GM13976 (cell line): Measurements from ENCODE around the gene HLA-DMA.
A peak's percentile ranks its signal among the peaks of the same experiment; 100 is the strongest.

Experiments
- DNase-seq: peaks from one replicate; pipeline ENCODE4 v3.0.0; 2012; ENCODE audit warnings: low spot score
- in situ Hi-C: fragments of 300-500 bp; cut with MboI; formaldehyde crosslinking; loops from one replicate; pipeline ENCODE4 v1.12.0; 2022; ENCODE audit warnings: low sequenced_read_pairs, mixed read lengths, inconsistent platforms; ENCODE audit not compliant: unreplicated experiment
- TF ChIP-seq, protein P1 (sequence below): IDR thresholded peaks from 2 replicates; pipeline ENCODE4 v1.5.1; 2012; ENCODE audit warnings: borderline replicate concordance, mild to moderate bottlenecking; ENCODE audit not compliant: insufficient read depth; ENCODE audit errors: extremely low read depth, missing control alignments, control extremely low read depth

Gene HLA-DMA

DNA sequence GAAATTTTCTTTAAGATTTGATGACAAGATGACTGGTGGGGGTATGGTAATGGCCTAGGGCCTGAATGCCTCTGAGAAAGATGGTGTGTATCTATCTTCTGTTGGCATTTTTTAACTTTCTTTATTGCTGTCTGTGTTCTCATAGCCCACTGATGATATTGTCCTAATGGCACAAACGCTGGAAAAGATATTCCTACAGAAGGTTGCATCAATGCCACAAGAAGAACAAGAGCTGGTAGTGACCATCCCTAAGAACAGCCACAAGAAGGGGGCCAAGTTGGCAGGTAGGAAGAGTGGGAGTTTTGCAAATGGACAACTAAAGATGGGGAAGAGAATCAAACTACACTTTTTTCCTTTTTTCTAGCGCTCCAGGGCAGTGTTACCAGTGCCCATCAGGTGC is 23.0 kb upstream of the HLA-DMA start:
- in situ Hi-C loops: no loop called here
- DNase-seq: no peak
- TF ChIP-seq, protein P1, sequence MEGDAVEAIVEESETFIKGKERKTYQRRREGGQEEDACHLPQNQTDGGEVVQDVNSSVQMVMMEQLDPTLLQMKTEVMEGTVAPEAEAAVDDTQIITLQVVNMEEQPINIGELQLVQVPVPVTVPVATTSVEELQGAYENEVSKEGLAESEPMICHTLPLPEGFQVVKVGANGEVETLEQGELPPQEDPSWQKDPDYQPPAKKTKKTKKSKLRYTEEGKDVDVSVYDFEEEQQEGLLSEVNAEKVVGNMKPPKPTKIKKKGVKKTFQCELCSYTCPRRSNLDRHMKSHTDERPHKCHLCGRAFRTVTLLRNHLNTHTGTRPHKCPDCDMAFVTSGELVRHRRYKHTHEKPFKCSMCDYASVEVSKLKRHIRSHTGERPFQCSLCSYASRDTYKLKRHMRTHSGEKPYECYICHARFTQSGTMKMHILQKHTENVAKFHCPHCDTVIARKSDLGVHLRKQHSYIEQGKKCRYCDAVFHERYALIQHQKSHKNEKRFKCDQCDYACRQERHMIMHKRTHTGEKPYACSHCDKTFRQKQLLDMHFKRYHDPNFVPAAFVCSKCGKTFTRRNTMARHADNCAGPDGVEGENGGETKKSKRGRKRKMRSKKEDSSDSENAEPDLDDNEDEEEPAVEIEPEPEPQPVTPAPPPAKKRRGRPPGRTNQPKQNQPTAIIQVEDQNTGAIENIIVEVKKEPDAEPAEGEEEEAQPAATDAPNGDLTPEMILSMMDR: no peak

DNA sequence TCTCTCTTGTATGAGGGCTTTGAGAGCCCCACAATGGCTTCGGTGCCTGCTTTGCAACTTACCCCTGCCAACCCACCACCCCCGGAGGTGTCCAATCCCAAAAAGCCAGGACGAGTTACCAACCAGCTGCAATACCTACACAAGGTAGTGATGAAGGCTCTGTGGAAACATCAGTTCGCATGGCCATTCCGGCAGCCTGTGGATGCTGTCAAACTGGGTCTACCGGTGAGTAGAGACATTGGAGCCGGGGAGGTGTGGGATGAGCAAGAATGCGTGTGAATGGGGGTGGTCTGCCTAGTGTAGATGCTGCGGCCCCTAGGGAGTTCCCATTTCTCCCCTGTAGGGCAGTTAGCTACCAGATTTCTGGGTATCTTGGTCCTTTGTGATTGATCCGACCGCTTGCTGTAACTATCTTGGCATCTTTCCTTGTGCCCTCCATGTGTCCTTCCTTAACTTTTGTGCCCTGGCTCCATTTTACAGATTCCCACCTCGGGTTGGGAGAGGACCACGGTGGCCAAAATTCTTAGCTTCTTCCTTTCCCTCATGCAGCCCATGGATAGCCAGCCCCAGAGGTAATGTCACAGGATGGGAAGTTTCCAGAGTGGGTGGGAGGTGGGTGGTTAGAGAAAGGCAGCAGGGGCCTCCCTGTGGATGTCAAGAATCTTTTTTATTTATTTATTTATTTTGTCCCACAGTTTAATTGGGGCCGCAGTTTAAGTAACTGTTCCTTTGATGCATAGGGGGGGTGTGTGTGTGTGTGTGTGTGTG is 21.8 kb upstream of the HLA-DMA start:
- in situ Hi-C loops: no loop called here
- DNase-seq: no peak

DNA sequence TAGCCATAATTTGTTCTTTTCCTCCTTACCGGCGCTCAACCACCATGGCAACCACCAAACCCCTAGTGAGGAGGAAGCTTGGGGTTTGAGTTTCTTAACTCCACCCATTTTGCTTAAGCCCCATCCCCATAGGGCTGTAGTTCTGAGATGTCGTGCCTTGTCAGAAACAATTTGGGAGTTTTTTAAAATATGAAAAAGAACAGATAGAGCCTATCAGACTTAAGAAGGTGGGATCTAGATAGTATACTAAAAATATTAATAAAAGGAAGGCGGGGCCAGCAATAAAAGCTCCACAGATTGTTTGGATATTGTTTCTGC is 21.1 kb upstream of the HLA-DMA start:
- DNase-seq: no peak
- in situ Hi-C loops: no loop called here
- TF ChIP-seq, protein P1: no peak

More for the DNA sequence above, 21.8 kb upstream of the HLA-DMA start:
- TF ChIP-seq, protein P1: no peak

DNA sequence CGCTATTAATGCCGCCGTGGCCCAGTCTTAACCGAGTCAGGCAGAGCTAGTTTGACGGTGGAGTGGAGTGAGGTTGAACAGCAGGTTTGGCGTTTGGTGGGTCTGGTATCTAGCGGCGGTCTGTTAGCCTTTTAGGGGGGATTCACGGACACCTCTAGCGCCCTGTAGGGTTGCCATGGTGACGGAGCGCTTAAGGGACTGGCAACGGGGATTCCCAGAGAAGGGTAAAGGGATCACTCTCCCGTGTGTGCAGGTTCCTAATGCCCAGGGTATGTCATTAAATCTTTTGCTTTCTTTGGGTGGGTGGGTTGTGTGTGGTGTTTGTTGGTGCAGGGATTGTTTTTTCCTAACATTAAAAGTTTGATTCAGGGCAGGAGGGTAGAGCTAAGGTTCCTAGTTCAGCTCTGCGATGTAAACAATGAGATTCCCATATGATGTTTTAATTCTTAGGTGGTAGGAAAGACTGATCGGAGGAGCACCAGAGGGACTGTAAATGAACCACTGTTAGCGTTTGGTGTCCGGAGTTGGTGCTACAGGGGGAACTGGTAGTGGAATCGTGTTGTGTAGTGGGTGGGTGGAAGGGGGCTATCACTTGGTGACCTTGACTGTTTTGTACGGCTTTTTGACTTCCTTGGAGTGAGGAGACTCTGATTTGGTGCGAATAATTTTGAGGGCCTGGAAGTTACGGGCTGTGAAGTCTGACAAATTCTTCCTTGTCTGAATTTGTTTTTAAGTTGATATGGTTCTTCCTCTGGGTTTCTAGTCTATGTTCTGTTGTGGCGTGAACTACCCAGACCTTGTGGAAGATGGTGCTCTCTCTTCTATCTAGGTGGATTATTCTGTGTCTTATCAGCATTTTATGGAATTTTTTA is 20.5 kb upstream of the HLA-DMA start:
- in situ Hi-C loops: no loop called here
- no peak for DNase-seq
- TF ChIP-seq, protein P1: no peak

DNA sequence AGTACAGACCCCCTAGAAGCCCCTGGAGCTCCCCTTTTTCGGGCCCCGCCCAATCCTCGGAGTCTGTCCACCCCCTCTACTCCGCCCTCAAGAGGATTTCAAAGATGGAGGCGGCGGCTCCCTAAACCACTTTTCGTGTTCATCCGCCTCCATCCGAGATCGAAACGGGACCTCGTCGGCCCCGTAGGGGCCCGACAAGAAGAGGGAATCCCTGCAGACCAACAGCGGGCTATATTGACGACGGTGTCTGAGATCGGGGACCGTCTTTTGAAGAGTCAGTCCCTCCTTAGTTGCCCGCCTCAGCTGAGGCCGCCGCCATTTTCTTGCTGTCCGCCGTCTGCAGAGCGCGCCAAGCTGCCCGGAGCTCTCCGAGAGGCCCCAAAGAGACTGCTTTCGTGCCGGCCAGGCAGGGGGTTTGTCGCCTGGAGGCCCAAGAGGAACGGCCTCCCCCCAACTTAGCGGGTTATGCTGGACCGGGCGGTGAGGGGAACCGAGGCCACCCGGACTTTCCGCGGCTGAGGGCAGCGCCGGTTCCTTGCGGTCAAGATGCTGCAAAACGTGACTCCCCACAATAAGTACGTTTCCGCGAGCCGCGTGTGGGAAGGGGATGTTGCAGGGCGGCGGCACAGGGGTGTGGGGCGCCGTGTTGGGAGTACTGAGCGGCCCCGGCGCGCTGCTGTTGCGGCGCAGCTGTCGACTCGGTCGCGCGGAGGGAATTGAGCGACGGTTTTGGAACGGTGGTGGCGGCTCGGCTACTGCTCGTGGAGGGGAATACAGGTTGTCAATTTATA is 19.7 kb upstream of the HLA-DMA start:
- in situ Hi-C loops: no loop called here
- peak; percentile 63 for DNase-seq
- TF ChIP-seq, protein P1: no peak

DNA sequence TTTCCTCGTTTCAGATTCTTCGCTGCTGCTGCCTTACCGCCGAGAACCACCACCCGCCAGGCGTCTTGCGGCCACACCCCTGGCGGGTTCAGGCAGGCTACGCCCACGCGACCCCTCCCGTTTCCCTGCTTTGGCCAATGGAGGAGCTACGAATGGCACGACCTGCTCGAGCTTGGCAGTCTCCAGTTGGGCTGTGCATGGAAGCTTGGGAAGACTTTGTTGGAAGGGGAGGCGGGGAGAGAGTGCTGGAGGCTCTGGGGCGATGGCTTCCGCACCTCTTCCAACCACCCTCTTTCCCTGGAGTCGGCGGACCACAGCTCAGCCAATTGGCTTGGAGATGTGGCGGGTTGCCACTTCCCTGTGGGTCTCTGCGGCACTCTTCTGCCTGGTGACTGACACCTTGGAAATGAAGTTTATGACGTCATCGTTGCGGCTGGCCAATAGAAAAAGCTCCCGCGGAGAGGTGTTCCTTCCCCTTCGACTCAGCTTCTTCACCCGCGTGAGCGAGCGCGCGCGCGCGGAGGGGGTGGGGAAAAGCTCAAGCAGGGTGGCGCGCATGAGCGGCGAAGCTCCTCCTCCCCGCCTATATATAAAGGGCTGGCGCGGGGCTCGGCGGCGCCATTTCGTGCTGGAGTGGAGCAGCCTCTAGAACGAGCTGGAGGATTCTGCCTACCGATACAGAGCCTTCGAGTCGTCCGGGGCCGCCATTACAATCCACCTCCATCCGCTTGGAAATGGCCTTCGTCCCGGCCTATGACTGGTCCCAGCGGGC is 18.9 kb upstream of the HLA-DMA start:
- in situ Hi-C loops: no loop called here
- TF ChIP-seq, protein P1: no peak
- peak; percentile 96 for DNase-seq
